ENCODE results near the gene BBS4.
"Not testable (repeated sequence)": the region's sequence is repeated elsewhere in the genome, so short reads cannot be mapped to it uniquely, and the experiment has no call there.

BBS4 gene, protein sequence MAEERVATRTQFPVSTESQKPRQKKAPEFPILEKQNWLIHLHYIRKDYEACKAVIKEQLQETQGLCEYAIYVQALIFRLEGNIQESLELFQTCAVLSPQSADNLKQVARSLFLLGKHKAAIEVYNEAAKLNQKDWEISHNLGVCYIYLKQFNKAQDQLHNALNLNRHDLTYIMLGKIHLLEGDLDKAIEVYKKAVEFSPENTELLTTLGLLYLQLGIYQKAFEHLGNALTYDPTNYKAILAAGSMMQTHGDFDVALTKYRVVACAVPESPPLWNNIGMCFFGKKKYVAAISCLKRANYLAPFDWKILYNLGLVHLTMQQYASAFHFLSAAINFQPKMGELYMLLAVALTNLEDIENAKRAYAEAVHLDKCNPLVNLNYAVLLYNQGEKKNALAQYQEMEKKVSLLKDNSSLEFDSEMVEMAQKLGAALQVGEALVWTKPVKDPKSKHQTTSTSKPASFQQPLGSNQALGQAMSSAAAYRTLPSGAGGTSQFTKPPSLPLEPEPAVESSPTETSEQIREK

GRCh38 chr15:72685925-72686794 is at the start of gene BBS4, which contains the start of gene HIGD2B:
Gene BBS4 (plus strand): TSS chr15:72686207. CDS start chr15:72686228, 21 bp downstream.
Gene HIGD2B (minus strand): TSS chr15:72686182. CDS start chr15:72676374, 9,808 bp downstream.
- peak; percentile 91 to 93 for DNase-seq

- peak in 1 of 2 donors; percentile 73 for DNase-seq
These were observed 49.3 kb upstream of the BBS4 start for GRCh38 chr15:72636519-72637282.

DNA sequence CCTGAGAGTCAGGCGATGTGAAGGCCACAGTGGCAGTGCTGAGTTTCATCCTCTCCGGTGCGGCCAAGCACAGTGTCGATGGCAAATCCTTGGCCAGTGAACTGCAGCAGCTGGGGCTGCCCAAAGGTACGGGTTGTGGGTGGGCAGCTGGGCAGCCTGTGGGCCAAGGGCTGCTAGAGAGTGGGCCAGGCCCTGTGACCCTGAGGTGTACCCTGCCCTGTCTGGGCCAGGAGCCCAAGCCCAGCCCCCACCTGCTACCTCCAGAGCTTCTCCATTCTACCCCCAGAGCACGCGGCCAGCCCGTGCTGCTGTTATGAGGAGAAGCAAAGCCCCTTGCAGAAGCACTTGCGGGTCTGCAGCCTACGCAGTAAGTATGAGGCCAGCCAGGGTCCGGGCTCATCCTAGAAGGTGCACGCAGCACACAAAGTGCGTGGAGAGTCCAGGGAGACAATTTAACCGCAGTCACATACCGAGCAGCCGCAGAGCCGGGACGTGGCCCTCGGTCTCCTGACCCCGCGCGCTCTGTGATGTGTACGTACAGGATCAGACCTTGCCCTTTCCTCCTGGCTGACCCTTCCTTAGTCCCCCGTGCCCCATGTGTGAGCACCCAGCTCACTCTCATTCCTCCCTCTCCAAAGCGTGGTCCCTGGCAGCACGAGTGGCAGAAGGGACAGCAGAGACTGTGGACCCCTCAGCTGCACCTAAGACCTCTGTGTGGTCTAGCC is 46.1 kb upstream of the BBS4 start:
- not testable (repeated sequence) for DNase-seq

DNA sequence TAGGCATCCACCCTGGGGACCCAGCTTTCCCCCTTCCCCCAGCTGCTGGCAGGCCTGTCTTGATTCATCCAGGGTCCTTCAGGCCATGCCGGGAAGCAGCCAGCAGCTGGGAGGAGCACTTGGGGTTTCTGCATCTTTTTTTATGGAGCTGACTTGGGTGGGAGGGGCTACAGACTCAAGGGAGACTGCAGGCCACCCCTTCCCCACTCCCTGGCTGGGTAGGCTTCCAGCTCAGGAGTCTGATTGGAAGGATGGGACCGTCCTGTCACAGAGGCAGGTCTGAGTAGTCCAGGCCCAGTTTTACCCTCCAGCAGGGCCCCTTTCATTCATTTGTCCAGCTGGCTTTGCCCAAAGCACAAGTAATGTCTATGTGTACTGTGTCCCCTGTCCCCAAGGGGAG is 43.7 kb upstream of the BBS4 start:
- not testable (repeated sequence) for DNase-seq

GRCh38 chr15:72648631-72649253 is 37.3 kb upstream of the BBS4 start:
- DNase-seq, result not testable (repeated sequence)

DNA sequence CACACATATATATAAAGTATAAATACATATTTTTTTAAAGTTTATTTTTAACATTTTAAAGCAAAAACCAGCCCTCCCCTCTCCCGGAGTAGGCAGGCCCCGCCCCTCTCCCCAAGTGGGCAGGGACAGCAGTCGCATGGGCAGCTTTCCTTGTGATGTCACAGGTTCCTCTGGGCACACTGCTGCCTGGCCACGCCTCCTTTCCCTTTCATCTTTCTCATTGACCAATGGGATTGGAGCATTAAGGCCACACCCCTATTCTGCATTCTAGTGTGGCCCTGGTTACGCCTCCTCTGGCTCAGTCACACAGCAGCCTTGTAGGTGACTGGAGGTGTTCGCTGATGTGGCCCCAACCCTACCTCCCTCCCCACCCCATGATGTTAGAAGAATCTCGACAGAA is 31.6 kb upstream of the BBS4 start, which contains the start of gene GOLGA6B:
Gene GOLGA6B (plus strand): TSS at position 301 of the 400 bp plus-strand sequence. CDS start 41 bp downstream, at position 342.
- DNase-seq, result not testable (repeated sequence)

DNA sequence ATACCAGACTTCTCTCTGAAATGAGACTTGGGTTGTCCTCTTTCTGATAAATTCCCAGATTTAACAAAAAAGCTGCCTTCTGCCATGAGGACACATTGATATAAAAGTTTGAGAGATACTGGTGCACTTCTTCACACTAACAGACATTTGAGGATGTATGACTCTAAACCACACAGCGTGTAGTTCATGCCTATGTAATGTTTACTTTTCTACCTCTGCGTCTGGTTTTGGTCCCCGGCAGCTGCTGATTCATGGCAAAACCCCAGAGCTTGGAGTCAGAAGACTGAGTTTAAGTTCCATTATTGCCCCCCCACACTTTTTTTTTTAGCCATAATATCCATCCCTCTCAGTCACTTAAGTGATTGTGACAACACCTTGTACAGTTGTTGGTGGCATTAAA is 30.0 kb upstream of the BBS4 start:
- DNase-seq, result not testable (repeated sequence)

- not testable (repeated sequence) for DNase-seq
These were observed 24.9 kb upstream of the BBS4 start for GRCh38 chr15:72661081-72661480.

DNA sequence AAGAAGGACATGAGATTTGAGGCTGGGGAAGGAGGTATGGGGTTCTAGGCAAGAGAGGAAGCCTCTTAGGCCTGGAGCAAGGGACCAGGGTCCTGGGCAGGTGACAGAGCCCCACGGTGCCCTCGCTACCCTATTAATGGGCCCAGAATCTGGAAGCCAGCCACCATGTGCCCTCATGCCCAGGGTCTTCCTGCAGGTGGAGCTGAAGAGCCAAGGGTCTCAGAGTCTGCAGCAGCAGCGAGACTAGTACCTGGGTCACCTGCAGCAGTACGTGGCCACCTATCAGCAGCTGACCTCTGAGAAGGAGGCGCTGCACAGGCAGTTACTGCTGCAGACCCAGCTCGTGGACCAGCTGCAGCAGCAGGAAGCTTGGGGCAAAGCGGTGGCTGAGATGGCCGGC is 22.1 kb upstream of the BBS4 start:
- not testable (repeated sequence) for DNase-seq

GRCh38 chr15:72665706-72666105 is 20.3 kb upstream of the BBS4 start:
- not testable (repeated sequence) for DNase-seq

- not testable (repeated sequence) for DNase-seq
These were observed 16.2 kb upstream of the BBS4 start for GRCh38 chr15:72669803-72670202.

- peak; percentile 75 to 89 for DNase-seq
These were observed 15.2 kb upstream of the BBS4 start for GRCh38 chr15:72670656-72671352.

DNA sequence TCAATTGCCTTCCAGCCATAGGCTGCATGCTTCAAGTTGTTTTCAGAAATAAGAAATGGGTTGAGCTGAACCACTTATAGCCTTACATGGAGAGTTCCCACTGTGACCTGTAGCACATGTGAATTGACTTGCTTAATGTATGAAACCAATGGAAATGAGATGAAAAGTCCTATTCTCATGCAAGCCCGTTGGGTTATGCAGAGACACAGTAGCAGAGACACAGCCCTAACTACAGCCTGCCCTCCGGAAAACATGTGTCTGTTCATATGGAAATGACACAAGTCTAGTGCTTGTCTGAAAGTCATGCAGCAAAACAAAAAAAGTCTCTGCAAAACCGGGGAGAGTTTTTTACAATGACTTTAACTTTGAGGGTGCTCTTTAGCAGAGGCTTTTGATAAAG is 14.5 kb upstream of the BBS4 start:
- no peak for DNase-seq

GRCh38 chr15:72676838-72677237 is 9.2 kb upstream of the BBS4 start:
- DNase-seq, result no peak

DNA sequence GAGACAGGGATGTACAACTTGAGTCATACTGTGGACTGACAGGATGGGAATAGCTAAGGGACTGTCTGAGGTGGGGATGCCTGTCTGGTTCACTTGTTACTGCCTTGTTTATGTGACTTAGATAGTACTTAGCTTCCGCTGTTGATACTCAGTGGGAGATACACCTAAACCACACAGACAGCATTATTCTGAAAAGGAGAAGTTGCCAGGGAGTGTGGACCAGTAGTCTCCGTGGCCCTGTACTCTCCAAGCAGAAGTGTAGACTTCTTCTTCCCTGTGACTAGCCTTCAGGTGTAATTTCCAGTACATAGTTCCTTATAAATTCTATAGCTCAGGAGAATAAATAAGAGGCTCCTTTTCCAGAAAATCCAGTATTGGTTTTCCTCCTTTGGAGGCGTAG is 5.1 kb upstream of the BBS4 start:
- DNase-seq, result no peak

GRCh38 chr15:72682772-72683171 is 3.2 kb upstream of the BBS4 start:
- DNase-seq, result no peak

DNA sequence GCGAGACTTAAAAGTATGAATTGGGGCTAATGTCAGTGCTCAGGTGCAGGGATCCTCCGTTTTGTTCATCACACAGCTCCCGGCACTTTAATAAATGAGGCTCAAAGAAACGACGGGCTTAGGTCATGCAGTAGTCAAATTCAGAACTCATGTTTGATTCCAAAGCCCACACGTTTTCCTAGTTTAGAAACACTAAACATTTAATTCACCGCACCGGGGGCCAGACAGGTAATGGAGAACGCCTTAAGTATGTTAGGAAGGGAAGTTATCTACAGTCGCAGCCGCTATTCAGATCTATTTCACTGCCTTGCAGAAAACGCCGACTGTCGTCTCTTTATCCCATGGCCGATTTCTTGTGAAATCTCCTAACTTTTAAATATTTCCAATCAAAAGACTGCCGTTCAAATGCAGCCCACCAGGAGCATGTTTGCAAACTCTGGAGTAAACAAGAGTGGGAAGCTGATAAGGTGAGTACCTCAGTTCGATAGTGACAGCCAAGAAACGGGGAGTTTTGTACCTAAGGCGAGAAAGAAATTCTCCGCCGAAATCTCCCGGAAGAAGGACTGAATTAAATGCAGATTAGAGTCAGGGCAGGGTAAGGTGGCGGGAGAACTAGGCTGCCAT is 594 bp upstream of the BBS4 start:
- DNase-seq, result no peak

- DNase-seq, result no peak
These were observed 2.7 kb downstream of the BBS4 start for GRCh38 chr15:72688697-72689096.

DNA sequence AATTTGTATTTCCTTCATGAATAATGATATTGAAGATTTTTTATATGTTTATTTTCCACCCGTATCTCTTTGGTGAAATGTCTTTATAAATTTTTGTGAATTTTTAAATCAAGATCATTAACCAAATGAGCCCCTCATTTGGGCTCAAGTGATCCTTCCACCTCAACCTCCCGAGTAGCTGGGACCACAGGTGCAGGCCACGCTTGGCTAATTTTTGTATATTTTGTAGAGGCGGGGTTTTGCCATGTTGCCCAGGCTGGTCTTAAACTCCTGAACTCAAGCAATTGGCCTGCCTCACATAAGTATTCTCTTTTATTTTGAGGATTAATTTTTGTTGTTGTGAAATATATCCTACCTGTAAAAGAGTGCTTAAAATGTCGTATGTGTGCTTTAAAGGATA is 4.9 kb downstream of the BBS4 start:
- DNase-seq, result no peak

DNA sequence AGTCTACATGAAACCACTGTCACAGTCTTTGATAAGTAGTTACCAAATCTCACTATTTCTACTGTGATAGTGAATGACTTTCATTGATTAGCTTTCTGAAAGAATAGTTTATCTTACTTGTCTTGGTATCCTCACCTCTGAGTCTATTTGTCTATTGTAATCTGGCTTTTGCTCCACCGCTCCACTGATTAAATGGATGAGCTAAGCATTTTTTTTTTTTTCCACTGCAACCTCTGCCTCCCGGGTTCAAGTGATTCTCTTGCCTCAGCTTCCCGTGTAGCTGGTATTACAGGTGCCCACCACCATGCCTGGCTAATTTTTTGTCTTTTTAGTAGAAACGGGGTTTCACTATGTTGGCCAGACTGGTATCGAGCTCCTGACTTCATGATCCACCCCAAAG is 12.9 kb downstream of the BBS4 start:
- DNase-seq, result no peak

All from inflammatory macrophage treated with lipopolysaccharide for 1 hour (primary cell).